Measurements from ENCODE around the gene OCA2.
A peak's percentile ranks its signal among the peaks of the same experiment; 100 is the strongest.

The OCA2 gene

GRCh38 chr15:28101983-28102441, 2.9 kb upstream of the OCA2 start:
- DNase-seq, result no peak

DNA sequence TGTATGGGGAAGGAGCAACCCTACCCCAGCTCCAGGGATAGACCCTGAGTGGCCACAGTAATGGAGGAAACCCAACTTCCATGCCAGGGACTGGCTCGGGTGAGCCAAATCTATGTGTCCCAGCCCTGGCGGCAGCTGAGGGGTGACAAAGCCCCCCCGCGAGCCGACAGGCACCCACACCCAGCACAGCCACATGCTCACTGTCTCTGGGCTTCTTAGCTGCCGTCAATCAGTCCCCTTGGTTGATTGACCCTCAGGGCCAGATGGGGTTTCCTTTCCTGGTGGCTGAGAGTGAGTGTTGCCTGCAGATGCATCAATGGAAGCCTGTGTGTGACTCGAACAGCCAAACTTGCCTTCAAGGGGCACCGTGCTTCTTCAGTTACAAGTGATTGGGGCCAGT, 2.1 kb upstream of the OCA2 start:
- DNase-seq, result no peak

- no peak for DNase-seq
Measured at GRCh38 chr15:28100516-28101195, 1.5 kb upstream of the OCA2 start.

GRCh38 chr15:28099555-28100140, 533 bp upstream of the OCA2 start:
- DNase-seq, result no peak

DNA sequence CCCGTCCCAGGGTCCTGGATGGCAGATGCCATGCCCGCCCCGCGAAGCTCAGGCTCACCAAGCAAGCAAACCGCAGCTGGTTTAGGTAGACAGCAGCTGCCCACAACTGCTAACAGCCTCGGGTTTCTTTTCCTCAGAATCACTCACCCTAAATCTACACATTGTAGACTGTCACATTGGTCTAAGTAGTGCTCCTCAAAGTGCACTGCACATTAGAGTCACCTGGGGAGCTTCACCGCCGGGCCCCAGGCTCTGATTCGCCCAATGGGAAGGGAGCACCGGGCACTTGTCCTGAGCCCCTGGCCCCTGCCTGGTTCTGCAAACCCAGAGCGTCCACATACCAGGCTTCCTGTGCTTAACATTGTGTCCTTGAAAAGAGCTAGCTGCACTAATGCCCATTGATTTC, 752 bp downstream of the OCA2 start:
- DNase-seq, result no peak

DNA sequence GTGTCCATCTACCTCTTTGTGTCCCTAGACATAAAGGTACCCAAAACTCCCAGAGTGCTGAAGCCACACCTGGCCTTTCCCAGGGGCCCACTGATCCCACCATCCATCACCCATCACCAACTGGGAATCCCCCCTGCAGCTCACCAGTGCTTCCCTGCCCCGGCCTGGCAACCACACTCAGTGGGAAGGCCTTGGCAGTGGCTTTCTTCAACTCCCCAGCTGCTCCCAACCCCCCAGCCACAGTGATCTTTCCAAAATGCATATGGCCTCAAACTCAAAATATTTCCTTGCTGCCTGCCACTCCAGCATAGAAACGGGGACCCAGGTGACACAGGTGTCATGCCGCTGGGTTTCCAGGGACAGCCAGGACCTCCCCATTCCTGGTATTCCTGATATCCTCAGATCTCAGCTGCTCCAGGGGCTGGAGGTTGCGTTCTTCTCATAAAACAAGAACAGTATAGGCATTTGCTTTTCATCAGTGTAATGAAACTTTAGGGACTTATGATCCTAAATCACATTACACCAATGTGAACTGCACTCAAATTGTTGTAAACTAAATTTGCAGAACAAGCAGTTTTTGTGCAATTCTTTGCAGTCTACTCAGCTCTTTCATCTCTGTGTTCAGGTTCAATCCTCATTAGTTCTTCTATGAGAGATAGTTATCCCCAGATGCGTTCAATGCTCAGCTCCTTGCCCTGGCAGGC, 1.3 kb downstream of the OCA2 start:
- DNase-seq, result no peak

GRCh38 chr15:28096670-28097431, 2.3 kb downstream of the OCA2 start:
- DNase-seq, result no peak

DNA sequence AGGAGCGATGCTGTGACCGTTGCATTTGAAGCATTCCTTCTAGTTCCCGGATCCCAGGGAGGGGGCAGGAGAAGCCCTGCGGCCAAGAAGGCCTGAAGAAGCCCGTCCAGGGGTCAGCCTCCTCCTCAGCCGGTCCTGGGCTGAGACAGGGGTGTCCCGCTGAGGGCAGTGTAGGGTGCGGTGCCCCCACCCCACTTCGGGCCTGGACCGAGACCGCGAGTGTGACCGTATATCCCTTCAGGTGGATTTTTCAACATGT, 2.8 kb downstream of the OCA2 start:
- no peak for DNase-seq

- no peak for DNase-seq
Measured at GRCh38 chr15:28094732-28095521, 4.2 kb downstream of the OCA2 start.

DNA sequence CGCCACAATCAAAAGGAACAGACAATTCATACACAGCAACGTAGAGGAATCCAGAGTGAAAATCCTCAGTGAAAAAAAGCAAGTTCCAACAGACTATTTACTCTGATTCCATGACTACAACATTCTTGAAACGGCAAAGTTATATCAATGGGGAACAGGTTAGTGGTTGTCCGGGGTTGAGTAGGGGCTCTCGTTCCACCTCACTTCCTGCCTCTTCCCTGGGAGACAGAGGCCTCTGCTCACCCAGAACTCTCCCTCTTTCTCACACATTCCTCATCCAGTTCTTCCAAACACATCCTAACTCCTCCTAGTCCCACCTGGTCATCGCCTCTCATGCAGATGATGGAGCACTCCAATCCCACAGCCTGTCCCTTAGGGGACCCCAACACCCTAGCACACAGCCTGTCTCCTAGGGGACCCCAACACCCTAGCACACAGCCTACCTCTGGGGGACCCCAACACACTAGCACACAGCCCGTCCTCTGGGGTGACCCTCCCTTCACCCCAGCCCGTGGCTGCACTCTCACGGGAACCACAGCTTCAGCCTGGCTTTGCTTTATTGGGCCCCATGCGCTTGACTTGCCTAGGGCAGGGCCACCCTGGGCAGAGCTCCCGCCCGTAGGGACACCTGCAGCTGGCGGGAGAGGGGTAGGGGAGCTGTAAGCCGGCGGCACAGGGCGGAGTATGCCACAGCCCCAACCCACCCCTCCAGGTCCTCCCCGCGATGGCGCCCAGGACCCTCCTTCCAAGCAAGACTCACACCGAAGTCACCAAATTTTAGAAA, 5.2 kb downstream of the OCA2 start:
- no peak for DNase-seq

DNA sequence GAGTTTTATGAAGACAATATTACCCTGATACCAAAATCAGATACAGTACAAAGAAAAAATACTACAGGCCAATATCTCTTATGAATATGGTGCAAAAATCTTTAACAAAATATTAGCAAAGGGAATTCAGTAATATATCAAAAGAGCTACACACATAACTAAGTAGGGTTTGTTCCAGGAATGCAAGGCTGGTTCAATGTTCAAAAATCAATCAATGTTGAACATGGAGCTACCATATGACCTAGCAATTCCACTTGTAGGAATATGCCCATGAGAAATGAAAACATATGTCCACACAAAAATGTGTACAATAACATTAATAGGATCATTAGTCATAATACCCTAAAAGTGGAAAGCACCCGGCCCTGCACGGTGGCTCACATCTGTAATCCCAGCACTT, 7.8 kb downstream of the OCA2 start:
- no peak for DNase-seq

DNA sequence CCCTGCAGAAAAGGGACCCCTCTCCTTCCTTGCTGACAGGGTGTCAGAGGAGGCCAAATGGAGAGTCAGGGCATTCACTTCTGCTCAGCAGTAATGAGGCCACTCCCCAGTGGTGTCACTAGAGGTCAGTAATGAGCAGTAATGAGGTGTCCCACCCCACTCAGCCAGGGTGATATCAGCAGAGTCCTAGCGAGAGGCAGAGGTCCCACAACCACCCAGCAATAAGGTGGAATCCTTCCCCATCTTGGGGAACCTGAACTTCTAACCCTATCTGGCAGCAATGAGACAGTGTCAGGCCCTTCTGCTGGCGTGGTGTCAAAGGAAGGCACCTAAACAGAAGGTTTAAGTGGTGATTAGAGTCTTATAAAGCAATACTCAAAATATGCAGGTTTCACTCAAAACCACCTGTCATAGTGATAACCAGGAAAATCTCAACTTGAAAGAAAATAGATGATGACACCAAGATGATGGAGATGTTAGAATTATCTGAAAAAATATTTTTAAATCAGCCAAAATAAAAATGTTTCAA, 12.9 kb downstream of the OCA2 start:
- DNase-seq, result peak; percentile 58

DNA sequence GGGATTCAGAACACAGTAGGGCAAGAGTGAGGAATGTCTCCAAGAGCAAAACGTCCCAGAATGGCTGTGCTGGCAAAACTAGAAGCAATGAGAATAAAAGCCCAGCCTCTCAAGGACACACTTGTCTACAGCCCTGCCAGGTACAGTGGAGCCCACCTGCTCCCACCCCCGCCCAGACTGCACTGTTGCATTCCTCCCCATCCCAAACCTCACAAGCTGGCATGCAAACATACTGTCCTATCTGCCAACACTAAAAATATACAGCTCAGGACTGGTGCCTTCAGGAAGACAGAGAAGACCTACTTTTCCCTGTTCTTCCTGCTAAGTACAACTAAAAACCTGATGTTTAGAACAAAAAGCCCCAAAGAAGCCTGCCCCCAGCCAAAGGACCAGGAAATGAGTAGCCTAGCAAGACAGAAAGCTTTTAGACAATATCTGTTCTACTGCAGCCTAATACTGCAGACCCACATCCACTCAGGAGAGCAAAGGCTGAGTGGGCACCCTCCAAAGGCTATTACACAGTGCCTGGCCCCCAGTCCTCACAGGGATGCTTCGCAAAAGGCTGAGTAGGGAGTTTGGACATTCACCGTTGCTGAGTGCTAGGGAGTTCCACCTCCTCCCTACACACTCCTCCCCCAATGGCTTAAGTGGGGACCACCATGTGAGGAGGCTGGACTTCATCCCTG, 13.5 kb downstream of the OCA2 start:
- DNase-seq, result no peak

DNA sequence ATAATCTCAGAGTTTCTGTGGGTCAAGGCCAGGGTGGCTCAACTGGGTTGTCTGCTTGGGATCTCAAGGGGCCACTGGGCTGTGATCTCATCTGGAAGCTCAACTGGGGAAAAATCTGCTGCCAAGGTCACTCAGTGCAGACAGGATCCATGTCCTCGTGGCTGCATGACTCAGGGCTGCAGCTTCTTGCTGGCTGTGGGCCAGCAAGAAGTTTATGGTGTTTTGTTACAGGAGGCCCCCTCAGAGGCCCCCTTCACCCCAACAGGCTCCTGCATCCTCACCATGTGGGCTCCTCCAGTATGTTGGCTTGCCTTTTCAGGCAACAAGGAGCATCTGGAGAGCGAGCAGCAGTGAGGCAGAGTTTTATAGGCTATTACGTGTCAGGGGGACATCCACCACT, 14.6 kb downstream of the OCA2 start:
- no peak for DNase-seq

DNA sequence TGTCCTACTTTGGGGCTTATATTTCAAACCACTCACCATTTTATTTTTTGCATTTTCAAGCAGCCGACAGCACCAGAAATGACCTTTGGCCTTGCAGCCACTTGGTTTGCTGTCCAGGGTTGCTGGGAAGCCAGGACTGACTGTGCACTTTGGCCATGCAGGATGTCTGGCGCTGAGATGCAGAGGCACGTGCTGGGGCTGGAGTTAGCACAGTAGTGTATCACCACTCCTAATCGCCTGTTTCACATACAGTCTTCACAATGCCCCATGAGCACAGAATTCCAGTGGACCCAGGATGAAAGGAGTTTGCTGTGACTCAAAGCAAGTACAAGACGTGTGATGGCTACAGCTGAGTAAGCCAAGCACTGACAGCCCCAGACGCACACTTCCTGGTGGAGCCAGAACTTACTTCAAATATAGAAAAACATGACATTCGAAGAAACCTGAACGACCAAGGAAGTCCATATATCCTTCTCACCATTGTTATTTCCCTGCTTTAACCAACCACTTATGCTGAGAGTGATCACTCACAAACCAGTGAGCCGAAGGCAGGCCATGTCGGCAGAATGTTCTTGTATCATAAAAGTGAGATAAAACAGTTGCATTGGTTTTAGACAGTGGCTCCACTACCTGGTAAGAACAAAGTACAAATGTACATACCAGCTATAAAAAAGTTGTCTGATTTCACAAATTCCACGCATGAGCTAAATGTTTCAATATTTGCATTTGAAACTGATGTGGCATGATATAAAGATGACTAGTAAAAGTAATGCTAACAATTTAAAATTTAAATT, 16.0 kb downstream of the OCA2 start:
- DNase-seq, result no peak

- DNase-seq, result no peak
Measured at GRCh38 chr15:28081594-28081993, 17.5 kb downstream of the OCA2 start.

DNA sequence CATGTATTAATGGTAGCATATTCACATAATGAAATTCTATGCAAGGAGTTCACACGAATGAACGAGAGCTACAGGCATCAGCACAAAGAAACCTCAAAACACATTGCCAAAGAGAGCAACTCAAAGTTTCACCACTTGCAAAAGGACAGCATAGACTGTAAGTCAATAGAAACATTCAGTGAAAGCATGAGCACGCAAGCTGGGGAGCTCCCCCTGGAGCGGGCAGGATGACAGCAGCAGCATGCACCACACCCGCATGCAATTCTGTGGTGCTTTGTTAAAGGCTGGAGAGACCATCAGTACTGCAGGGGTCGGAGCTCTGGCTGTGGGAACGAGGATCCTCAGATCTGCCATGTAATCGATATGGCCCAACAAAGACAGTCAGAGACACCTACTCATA, 18.7 kb downstream of the OCA2 start:
- no peak for DNase-seq

DNA sequence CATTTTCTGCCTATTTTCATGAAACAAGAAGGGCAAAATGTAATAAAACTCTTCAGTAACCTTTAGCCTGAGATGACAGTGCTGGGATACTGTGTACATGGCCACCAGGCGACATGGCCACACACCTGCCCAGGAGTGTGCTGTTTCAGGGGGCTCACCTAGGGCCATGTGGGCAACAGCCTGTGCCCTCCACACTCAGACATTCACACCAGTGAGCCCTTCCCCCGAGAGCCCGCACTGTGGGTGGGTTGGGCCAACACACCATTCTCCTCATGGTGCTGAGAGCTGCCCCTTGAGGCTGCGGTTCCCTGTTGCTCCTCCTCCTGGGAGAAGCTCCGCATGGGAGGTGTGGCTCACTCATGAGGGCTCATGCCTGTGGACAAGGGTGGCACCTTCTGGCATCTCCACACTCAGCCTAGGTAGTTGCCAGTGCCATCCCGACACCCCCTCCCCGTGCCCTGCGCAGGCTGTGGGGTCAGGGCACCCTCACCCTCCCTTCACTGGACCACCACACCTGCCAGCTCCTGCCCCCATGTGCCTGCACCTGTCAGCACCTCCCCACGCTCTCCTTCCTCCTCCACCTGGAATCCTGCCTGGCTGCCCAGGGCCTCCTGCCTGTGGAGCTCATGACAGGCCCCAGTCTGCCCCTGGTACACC, 19.7 kb downstream of the OCA2 start:
- DNase-seq, result no peak

- no peak for DNase-seq
Measured at GRCh38 chr15:28078191-28078719, 20.9 kb downstream of the OCA2 start.

DNA sequence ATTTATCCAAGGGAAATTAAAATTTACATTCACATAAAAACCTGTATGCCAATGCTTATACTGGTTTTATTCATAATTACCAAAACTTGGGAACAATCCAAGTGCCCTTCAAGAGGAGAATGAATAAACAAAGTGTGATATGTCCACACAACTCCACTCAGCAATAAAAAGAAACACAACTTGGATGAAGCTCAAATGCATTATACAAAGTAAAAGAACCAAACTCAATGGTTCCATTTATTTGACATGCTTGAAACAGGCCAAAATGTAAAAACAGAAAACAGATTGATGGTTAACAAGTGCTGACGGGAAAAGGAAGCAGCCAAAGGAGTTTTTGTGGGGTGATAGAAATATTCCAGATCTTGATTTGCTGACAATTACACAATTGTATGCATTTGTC, 23.5 kb downstream of the OCA2 start:
- no peak for DNase-seq
